CD4-positive, alpha-beta T cell treated with Interleukin-12 subunit alpha and Interleukin-12 subunit beta, for 1 hour (primary cell): ENCODE data around the gene DENND2A.
A peak's percentile ranks its signal among the peaks of the same experiment; 100 is the strongest.
"Not testable (repeated sequence)": the region's sequence is repeated elsewhere in the genome, so short reads cannot be mapped to it uniquely, and the experiment has no call there.

Experiments used
- DNase-seq: peaks from one replicate; pipeline ENCODE4 v3.0.0-alpha.2; 2020

The DENND2A gene

DNA sequence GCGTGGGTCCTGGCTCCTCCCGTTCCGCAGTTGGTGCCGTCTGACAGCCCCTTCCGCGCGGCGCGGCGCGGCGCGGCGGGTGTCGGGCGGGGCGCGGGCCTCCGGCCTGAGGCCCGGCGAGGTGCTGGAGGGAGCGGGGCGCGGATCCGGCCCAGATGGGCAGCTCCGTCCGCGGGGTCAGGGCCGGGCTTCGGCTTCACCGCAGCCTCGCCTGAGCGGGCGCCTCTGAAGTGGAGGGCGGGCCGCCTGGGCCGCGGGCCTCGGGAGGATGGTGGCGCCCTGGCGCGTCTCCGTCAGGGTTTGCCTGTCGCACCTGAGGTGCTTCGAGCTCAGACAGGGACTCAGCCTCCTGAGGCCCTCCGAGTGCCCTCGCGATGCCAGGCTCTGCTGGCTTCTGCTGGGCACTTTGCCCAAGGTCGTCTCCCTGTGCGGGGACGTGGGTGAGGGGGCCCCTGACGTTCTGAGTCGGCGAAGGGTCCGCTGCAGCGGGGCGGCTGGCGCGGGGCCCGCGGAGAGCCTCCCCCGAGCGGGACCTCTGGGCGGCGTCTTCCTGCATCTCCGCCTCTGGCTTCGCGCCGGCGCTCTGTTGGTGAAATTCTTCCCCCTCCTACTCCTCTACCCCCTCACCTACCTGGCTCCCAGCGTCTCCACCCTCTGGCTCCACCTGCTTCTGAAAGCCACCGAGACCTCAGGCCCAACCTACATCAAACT lies 32.6 kb upstream of the DENND2A start:
- DNase-seq = peak; percentile 58

DNA sequence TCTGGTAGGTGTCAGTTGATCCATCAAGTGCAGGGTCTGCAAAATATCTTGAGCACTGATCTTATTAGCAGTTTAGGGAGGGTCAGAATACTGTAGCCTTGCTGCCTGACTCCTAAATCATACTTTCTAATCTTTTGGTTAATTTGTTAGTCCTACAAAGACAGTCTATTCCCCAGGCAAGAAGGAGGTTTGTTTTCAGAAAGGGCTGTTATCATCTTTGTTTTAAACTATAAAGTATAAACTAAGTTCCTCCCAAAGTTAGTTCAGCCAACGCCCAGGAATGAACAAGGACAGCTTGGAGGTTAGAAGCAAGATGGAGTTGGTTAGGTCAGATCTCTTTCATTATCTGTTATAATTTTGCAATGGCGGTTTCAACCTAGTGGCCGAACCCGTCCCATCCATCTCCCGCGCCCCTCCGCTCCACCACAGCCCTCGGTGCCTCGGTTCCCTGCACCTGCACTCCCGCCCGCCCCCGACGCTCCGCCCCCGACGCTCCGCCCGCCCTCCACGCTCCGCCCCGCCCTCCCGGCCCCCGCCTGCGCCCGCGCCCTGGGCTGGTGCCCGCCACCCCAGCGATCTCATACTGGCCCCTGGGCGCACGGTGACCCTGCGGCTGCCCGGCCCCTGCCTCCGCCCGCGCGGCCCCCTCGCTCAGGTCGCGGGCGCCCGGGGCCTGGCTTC lies 31.9 kb upstream of the DENND2A start, which contains the start of gene ADCK2:
Gene ADCK2 (plus strand): TSS at position 564 of the 681 bp plus-strand sequence. CDS start 386 bp downstream, outside the sequence.
- DNase-seq = peak; percentile 68

DNA sequence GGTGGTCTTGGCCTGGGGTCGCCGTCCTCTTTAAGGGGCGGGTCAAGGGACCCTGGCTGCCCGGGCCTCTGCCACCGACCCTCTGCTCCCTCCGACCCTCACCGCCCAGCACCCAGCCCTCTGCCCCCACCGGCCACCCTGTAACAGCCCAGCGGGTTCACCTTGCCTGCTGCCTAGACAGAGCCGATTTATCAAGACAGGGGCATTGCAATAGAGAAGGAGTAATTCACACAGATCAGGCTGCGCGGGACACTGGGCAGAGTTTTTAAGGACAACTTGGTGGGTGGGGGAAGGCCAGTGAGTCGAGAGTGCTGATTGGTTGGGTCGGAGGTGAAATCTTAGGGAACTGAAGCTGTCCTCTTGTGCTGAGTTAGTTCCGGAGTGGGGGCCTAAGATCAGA lies 31.4 kb upstream of the DENND2A start:
- no peak for DNase-seq

DNA sequence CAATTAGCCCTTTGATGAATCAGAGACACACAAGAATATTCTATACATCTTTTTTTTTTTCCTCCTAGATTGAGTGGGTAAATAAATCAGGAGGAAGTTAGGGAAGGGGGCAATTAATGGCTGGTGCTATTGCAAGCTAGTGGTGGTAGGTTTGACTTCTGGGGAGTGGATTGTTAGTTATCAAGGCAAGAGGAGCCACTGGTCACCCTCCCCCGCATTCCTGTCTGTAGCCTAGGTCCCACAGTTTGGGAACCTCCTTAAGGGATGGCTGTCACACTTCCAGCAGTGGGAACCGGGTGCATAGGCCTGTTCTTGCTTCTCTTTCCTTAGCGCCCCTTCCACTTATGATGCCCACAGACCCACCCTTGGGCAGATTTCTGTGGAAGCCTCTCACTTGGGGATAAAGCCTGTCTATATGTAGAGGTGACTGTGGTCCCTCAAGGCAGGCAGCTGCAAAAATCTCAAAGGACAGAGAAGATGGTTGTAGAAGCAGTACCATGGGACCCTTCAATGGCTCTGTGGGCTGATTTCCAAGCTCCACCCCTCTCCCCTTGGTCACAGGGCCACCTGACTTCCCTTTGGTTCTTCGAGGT lies 29.8 kb upstream of the DENND2A start:
- no peak for DNase-seq

DNA sequence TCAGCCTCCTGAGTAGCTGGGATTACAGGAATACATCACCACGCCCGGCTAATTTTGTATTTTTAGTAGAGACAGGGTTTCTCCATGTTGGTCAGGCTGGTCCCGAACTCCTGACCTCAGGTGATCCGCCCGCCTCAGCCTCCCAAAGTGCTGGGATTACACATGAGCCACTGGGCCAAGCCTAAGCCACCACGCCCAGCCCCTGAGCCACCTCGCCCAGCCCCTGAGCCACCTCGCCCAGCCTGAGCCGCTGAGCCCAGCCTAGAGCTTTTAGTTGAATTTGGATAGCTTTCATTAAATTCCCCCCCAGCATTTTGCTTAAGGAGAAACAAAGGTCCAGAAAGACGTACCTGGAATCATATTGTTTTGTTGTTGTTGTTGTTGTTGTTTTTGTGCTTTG lies 29.2 kb upstream of the DENND2A start:
- not testable (repeated sequence) for DNase-seq

DNA sequence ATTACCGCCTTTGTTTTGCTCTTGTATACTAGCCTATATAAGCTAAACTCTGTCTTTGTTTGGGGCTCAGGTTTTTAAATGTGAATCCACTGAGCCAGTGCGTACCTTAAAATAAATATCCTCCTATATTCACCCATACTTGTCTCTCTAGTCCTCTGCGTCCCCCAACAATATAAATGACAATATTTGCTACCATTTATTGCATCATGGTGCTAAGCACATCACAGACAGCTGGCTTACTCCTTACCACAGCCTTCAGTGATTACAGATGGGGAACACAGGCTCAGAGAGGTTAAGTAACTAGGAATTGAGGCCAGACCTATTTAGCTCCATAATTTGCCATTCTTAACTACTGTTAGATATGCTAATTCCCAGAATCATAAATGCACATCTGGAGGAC lies 28.7 kb upstream of the DENND2A start:
- no peak for DNase-seq

DNA sequence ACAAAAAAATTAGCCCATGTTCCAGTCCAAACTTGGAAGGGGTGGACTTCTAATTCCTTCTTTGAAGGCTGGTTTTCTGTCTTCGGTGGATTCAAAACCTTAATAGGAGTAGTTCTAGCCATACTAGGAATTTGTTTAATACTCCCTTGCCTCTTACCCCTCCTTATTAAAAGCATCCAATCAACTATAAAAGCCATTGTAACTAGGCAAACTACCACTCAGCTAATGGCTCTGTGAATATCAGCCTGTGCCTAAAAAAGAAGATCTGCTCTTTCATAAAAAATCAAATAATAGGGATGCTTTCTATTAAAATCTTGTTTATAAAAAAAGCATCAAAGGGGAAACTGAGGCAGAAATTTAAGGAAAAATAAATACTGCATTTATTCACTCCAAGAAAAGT lies 28.0 kb upstream of the DENND2A start:
- no peak for DNase-seq

DNA sequence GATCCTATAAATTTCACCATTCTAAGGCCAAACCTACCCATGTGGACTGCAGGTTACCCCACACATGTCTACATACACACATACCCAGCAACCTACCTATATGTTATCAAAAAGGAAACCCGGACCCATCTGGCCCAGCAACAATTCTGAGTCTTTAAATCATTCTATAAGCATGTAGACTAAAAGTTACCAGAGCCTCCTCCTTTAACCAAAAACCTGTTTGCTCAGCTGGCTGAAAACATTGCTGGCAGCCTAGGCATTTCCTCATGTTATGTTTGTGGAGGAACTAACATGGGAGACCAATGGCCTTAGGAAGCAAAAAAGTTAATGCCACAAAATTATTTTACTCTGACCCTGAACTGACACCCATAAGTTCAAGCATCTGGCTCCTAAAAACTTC lies 26.9 kb upstream of the DENND2A start:
- DNase-seq = no peak

DNA sequence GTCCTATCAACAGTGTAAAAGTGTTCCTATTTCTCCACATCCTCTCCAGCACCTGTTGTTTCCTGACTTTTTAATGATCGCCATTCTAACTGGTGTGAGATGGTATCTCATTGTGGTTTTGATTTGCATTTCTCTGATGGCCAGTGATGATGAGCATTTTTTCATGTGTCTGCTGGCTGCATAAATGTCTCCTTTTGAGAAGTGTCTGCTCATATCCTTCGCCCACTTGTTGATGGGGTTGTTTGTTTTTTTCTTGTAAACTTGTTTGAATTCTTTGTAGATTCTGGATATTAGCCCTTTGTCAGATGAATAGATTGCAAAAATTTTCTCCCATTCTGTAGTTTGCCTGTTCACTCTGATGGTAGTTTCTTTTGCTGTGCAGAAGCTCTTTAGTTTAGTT lies 22.3 kb upstream of the DENND2A start:
- not testable (repeated sequence) for DNase-seq

DNA sequence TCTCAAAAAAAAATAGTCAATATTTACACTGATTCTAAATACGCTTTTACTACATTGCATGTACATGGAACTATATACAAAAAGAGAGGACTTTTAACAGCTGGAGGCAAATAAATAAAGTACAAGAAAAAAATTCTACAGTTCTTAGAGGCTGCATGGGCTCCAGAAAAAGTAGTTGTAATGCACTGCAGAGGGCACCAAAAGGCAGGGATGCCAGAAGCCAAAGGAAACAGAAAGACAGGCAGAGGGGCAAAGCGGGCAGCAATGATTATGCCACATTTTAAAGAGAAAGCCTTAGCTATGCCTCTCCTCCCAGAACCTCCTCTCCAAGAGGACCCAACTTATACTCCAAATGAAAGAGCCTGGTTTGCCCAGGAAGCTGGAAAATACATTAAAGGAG lies 20.5 kb upstream of the DENND2A start:
- DNase-seq = no peak

DNA sequence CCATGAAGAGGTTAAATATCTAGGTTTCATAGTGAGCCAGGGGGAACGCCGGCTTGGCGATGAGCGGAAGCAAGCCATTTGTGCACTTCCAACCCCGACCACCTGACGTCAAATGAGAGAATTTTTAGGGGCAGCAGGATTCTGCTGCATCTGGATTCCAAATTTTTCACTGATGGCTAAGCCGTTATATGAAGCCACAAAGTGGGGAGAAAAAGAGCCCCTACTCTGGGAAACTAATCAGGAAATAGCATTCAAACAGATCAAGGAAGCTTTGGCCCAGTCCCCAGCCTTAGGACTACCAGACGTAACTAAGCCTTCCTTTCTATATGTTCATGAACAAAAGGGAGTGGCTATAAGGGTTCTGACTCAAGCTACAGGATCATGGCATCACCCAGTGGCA lies 19.2 kb upstream of the DENND2A start:
- DNase-seq = no peak

DNA sequence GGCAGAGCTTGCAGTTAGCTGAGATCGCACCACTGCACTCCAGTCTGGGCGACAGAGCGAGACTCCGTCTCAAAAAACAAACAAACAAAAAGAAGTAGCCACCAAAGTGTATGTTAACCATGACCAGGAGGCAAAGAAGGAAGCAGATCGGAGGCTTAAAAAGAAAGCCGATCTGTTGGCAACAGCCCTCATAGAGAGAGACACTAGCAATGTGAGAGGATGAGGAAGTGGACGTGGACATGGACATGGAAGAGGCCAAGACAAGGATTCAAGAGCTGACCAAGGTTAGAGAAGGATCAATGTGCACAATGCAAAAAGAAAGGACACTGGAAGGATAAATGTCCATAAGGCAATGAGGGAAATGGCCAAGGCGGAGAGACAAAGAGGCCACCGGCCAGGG lies 17.3 kb upstream of the DENND2A start:
- DNase-seq = no peak

DNA sequence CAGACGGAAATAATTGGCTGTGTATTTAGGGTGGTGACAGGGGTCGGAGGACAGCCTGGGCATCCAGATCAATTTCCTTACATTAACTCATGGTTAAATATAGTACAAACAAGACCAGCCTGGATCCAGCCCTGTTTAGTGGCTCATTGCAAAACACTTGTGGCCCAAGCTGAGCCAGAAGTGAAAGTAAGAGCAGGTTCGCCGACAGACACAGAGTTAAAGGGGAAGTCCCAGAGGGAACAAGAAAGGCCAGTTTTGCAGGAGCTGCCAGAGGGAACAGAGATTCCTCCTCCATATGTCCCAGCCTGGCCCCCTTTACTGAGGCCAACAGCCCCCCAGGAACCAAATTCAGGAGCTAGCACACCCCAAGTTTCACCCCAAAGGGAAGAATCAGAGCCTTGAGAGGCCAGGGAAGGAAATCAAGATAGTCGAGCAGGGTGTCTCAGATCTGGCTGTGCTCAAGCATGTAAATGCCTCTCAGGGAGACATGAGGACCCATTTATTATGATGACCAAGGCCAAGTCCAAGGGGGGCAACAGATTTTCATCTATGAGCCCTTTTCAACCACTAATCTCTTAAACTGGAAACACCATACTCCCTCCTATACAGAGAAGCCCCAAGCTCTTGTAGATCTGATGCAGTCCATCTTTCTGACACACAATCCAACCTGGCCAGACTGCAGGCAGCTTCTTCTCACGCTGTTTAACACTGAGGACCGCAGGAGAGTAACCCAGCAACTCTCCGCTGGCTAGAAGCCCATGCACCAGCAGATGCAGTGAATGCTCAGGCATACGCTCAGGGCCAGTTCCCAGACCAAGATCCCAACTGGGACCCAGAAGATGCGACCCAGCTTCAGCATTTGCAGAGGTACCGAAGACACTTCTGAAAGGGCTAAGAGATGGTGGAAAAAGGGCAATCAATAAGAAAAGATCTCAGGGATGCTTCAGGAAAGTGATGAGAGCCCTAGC lies 16.2 kb upstream of the DENND2A start:
- peak; percentile 32 for DNase-seq

DNA sequence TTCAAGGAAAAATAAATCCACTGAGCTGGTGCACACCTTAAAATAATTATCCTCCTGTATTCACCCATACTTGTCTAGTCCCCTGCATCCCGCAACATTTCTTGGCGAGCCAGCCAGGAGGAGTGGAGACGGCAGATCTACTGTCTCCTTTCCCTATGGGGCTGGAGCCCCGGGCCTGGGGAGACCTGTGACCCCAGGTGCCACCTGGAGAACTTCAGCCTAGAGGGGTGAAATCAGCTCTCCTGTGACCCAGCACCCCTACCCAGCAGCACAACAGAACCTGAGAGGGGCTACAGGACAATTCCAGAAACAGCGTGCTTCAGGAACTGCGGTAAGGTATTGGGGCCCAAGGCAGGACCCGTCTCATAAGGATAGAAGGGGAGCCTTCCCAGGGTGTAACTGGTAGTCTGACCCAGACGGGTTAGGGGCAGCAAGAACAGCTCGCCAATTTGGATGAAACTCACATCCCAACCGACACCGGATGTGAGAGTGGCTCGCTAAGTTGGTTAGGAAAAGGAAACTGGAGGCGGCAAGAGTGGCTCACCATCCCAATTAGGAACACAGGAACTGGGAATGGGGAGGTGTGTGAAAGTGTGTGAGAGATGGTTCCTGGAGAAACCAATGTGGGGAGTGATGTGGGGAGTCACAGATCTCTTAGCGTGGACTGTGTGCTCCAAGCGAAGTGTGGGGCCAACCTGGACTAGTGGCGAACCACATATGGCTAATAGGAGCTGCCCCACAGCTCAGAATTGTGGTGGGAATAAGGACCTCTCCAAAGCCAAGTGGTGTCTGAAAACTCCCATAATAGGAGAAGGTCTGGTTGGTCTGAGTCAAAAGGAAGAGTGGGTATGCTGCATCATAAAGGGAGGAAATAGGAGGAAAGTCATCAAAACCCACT lies 15.1 kb upstream of the DENND2A start:
- DNase-seq = no peak

DNA sequence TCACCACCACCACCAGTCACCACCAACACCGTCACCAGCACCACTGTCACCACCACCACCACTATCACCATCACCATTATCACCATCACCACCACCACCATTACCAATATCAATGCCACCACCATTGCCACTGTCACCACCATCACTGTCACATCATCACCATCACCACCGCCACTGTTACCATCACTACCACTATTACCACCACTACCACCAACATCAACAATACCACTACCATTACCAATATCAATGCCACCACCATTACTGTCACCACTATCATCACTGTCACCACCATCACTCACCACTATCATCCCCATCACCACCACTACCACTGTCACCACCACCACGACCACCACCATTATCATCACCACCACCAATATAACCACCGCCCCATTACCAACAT lies 14.0 kb upstream of the DENND2A start:
- no peak for DNase-seq

DNA sequence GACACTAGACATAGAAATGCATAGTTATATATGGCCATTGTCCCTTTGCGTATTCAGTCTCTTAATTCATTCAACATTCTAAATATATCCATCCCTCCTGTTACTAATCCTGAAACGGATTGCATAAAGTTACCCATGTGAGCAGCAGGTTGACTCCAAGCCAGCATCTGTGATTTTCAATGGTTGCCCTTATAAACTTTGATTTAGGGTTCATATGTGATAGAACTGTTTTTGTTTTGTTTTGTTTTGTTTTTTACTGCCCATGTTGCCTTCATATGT lies 13.4 kb upstream of the DENND2A start:
- no peak for DNase-seq

DNA sequence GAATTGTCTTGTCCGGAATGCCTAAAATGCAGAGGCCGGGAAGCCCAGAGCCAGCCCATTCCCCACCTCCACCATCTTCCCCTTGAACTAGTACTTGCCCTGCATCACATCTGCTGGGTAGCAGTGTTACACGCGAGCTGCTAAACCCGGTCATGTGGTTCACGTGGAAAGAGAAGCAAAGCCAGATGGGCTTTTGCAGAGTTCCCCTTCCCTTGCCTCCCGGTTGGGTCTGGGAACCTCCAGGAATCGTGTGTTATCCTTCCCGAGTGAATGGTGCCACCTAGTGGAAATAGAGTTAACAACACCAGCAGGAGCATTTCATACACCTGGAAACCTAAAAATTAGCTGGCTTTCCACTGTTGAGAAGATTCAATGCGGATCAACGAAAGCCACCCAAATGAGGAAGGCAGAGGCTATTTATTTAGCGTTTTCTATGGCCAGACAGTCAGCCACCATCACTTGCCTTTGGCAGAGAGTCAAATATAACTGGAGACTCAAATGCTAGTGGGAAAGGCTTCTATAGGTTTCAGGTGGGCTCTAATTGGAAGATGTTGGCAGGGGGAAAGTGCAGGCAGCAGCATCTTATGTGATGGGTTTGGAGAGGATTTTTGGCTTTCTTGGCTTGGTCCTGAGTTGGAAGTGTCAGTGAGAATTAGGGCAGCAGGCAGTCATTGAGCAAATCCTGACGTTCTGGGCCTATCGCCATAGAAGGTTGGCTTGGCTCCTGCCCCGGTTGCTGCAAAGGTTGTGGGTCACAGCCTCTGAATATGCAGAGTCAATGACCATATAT lies 12.9 kb upstream of the DENND2A start:
- DNase-seq = peak; percentile 58

DNA sequence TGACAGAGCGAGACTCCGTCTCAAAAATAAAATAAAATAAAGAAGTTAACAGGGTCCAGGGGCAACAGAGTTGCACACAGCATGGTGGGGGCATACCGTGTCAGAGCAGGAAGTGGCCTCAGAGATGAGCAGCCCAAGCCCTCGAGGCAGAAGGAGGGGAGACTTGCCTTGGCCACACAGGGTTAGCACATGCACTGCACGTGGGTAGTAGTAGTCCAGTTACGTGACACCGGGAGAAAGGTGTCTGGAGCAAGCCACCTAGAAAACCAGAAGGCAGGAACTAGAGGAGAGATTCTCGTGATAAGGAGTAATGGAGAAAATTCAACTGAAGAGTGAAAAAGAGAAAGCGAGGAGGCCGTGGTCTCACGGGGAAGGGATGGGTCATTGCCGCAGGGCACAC lies 9.8 kb upstream of the DENND2A start:
- DNase-seq = no peak

DNA sequence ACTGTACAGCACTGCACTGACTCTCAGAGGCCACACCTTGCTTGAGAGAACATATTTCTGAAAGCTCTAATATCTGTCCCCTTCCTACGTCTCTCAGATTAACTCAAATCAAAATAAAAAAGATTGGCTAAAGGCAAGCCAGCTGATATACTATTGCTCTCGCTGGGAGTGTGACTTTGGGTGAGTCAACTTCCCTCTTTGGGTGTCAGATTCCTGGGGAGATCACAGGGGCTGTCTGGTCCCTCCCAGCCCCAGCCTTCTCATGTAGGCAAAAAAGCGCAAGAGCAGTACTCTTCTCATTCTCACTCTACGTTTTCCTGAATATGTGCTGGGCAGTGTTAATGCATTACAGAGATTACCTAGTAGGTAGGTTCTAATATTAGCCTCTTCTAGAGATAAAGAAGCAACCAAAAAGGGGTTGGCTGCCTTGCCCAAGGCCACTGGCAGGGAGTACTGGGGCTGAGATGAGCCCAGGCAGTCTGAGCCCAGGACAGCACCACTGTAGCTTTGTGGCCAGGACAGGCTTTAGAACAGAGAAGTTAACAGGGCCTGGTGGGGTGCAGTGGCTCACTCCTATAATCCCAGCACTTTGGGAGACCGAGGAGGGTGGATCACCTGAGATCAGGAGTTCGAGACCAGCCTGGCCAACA lies 9.1 kb upstream of the DENND2A start:
- no peak for DNase-seq

DNA sequence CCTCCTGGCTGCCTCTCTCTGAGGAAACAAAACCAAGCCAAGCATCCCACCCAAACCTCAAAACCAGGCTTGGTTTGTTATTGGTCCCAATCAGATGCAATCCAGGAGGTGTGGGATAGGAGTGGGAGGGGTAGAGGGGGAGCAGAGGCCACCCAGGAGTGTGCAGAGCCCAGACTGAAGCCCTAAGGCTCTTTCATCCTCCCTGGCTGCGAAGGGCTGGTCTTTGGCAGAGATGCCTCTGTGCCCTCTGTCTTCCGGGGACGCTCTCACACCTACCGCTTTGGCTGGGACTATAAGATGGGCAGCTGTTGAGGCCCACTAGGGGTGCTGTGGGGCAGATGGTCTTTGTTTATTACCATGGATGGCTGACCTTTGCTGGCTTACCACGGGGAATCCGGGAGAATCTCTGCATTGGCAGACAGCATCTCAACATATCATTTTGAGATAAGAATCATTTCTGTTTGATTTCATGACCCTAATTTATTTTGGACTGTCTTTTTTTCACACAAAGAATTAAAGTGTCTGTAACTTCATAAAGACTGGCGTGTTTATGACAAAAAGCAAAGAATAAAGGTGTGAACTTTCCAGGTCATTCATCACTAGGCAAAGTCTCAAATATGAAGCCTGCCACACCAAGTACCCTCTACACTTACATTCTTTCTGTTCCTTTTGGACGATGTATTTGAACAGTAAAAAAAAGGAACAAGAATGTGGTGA lies 6.5 kb upstream of the DENND2A start:
- peak; percentile 35 for DNase-seq
